ENCODE data around the gene VPS18.

- no peak for TF ChIP-seq CTCF (conservative IDR thresholded peaks at IDR 0.05 in 1 of 2, IDR thresholded peaks at IDR 0.05 in 1 of 2; ENCODE audit: extremely low read depth in 1 of 2, insufficient read depth in 1 of 2, low read depth in 1 of 2, low read length in 2 of 2)
- no peak for TF ChIP-seq EZH2 (IDR thresholded peaks at IDR 0.05; ENCODE audit: borderline replicate concordance, low read length)
Observed at GRCh38 chr15:40875991-40876730, 18.1 kb upstream of the VPS18 start.

All from mammary epithelial cell (primary cell).